Mucosa of gallbladder (tissue), 1 donor: ENCODE measurements around the gene ZCCHC24. TPM values are rescaled to one million over a fixed set of nuclear protein-coding genes. Genes with fewer than 3 reads are reported as not detected.

Experiments
- DNase-seq: peaks from one replicate; pipeline ENCODE4 v3.0.0-alpha.2; 2020; ENCODE audit warnings: low spot score
- total RNA-seq: library from RNA; stranded (reverse); gene quantifications from one replicate; pipeline ENCODE4 v1.2.1, GENCODE V29; 2021
- donor health status: DM: no; HTN: no; CAD: no.

ZCCHC24 gene
- total RNA-seq, 1 donor from 2014 or later = 36.7 TPM

DNA sequence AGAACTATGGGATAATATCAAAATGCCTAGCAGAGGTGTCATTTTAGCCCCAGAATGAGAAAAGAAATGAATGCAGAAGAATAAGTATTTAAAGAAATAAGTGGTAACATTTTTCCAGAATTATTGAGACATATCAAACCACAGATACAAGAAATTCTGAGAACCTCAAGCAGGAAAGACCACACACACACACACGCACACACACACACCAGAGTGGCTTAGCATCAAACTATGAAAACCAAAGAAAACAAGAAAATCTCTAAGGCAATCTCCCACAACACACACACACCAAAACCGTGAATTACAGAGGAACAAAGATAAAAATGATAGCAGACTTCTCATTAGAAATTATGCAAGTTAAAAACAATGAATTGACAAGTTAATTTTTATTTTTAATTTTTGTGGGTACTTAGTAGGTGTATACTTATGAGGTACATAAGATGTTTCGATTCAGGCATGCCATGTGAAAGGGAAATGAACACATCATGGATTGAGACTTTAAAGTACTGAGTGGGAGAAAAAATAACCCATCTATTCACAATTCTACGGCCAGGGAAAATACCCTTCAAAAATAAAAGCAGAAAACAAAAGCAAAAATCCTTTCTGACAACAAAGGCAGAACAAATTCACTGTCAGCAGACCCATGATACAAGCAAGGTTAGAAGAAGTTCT lies 83.6 kb downstream of the ZCCHC24 start:
- no peak for DNase-seq

- no peak for DNase-seq
Measured at GRCh38 chr10:79360499-79361342, 84.7 kb downstream of the ZCCHC24 start.

DNA sequence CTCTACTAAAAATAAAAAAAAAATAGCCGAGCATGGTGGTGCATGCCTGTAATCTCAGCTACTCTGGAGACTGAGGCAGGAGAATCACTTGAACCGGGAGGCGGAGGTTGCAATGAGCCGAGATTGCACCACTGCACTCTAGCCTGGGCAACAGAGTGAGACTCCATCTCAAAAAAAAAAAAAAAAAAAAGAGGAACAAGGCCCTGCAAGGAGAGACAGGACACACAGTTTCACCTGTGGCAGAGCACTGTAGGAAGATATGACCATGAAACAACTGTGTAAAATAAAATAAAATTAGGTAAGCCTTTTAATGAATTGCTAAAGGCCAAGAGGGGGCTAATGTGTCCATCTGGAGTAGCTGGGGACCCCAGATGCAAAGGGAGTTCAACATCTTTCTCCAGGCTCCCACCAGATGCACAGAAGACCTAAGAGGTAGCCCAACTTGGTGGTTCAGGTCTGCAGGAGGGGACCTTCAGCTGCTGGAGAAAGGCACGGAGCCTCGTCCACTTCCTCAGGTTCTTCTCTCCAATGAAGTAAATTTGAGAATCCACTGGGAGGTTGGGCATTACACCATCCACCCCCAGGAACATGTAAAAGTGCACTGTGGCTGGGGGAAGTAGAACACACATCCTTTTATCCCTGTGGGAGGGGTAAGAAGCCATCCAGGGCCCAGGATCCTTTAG lies 85.5 kb downstream of the ZCCHC24 start:
- DNase-seq = peak; percentile 6

DNA sequence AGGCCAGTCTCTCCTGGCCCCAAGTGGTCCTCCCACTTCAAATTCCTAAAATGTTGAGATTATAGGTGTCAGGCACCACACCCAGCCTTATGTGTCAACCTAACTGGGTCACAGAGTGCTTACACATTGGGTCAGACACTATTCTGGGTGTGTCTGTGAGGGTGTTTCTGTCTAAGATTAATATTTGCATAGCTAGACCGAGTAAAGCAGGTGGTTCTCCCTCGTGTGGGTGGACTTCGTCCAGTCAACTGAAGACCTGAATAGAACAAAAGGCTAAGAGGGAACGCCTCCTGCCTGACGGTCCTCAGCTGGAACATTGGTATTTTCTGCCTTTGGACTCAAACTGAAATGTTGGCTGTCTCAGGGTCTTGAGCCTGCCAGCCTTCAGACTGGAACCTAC lies 86.6 kb downstream of the ZCCHC24 start:
- peak; percentile 76 for DNase-seq

DNA sequence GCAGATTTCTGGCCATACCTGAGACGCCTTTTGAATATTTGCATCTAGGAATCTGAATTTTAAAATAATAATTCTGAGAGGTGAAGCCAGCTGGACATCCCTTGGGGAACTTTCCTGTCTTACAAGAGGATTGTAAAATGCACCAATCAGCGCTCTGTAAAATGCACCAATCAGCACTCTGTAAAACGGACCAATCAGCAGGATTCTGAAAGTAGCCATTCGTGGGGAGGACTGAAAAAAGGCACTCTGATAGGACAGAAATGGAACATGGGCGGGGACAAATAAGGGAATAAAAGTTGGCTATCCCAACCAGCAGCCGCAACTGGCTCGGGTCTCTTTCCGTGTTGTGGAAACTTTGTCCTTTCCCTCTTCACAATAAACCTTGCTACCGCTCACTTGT lies 88.2 kb downstream of the ZCCHC24 start:
- peak; percentile 3 for DNase-seq

GRCh38 chr10:79356104-79356503 lies 89.3 kb downstream of the ZCCHC24 start:
- peak; percentile 9 for DNase-seq

GRCh38 chr10:79355420-79356017 lies 89.9 kb downstream of the ZCCHC24 start:
- DNase-seq = peak; percentile 2

GRCh38 chr10:79354615-79355014 lies 90.8 kb downstream of the ZCCHC24 start:
- DNase-seq = peak; percentile 4

GRCh38 chr10:79354141-79354540 lies 91.3 kb downstream of the ZCCHC24 start:
- DNase-seq = no peak

GRCh38 chr10:79353726-79354125 lies 91.7 kb downstream of the ZCCHC24 start:
- peak; percentile 9 for DNase-seq

DNA sequence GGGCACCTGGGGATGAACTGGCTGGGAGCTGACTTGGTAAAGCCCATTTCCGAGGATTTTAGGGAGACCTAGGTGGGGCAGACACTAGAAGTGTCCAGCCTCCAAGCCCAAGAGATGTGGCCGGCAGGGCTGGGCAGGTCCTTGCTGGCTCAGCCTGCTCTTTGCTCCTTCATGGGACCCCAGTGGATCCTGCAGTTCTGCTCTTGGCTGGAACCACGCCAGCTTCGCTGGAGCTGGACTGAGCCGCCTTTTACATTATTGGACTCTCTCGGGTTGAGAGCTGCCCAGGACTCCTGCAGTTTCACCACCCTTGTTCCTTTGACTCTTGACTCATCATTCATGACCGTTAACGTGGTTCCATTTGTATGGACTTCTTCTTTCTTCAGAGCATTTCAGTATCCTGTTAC lies 92.4 kb downstream of the ZCCHC24 start:
- DNase-seq = peak; percentile 8

- peak; percentile 5 for DNase-seq
Measured at GRCh38 chr10:79352035-79352877, 93.2 kb downstream of the ZCCHC24 start.

- DNase-seq = peak; percentile 8
Measured at GRCh38 chr10:79351332-79351731, 94.1 kb downstream of the ZCCHC24 start.

DNA sequence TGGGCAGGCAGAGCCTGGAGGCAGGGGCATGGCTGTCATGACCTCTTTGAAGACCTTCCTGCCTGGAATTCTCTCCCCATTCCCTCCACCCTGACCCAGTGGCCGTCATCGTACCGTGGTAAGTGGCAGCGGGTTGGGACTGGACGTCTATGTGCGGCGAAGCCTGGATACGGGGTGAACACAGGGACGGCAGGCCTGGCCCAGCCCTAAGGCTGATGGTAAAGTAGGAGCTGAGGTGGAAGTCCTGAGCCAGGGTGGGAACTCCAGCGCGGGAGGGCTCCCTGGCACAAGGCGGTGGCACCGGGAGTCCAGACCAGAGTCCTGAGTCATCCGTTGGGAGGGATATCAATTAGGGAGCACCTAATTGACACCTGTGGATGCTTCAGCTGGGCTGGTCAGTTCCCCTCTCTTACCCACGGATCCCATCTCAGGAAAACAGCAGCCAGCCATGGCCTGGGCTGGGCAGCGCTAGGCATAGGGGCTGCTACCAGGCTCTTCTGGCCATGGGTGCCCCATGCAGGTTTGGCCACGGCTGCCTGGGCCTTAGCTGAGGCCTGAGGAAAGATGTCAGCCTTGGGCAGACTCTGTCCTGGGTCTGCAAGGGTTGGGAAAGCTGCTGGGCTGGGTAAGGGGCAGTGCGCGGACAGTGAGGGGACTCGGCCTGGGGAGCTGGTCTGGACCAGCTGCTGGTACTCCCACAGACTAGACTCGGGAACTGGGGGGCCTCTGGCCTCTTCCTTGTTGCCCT lies 94.8 kb downstream of the ZCCHC24 start:
- peak; percentile 7 for DNase-seq

- DNase-seq = peak; percentile 9
Measured at GRCh38 chr10:79349766-79350406, 95.5 kb downstream of the ZCCHC24 start.

DNA sequence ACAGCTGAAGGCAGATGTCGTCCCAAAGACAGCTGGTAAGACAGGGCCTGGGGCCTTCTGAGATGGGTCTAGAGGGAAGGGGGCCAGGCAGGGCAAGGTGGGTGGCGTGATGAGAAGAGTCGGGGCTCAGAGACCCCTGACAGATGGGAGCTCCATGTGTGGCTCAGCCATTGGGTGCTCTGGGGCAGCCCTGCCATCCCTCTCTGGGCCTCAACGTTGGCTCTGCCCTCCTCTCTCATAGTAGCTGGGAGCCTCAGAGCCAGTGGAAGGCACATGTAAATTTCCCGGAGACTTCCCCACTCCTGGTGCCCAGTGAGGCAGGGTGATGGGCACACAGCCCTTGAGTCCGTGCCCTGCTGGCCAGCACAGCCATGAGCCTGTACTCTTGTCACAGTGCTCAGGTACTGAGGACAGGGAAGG lies 96.3 kb downstream of the ZCCHC24 start:
- peak; percentile 9 for DNase-seq

- DNase-seq = no peak
Measured at GRCh38 chr10:79348640-79348988, 96.8 kb downstream of the ZCCHC24 start.

DNA sequence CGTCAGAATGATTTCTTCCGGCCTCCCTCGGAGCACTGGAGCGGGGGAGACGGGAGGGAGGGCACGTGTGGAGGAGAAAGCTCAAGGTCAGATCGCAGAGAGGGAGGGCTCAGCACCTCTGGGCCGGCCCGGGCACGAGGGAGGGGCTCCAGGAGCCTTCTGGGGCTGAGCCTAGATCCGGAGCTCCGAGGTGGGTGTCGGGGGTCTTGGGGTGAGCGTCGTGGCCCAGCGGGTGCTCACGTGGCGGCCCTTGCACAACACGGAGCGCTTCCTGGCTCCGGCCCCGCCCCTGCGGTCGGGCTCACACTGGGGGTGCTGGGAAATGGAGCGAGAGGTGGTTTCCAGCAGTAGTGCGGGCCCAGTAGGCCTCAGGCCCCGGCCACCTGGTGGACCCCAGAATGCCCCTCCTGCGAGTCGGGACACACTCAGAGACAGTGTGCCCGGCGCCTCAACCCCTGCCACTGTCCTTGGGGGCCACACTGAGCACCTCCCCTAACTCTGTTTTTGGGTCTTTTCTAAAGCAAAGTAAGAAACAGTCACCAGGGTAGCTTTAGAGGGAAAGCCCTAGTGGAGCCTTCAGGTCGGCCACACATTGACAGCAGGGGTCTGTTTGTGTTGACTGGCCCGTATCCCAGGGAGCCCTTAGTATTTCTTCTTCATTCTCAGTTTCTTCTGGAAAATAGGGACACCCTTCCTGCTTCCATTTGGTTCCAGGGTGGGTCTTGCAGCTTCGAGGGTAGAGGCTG lies 97.4 kb downstream of the ZCCHC24 start:
- DNase-seq = peak; percentile 63

DNA sequence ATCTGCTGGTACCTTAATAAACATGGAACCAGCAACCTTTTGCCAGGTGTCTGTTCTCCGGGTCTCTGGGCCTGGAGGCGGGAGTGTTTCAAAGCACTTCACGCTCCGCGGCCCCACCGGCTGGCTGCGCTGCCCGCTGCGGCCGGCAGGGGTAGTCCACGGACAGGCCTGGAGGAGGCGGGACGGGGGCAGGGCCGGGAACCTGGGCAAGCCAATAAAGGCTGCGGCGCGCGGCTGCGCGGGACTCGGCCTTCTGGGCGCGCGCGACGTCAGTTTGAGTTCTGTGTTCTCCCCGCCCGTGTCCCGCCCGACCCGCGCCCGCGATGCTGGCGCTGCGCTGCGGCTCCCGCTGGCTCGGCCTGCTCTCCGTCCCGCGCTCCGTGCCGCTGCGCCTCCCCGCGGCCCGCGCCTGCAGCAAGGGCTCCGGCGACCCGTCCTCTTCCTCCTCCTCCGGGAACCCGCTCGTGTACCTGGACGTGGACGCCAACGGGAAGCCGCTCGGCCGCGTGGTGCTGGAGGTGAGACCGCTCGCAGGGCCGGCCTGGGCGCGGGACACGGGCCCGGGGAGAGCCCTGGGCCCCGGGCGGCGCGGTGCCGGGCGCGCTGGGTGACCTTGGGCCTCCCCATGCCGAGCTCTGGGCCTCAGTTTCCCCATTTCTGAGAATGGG lies 98.1 kb downstream of the ZCCHC24 start, which contains the start of gene PPIF:
PPIF (plus strand) TSS at position 244 of the 668 bp plus-strand sequence; CDS start at position 324, 80 bp downstream.
- peak; percentile 95 for DNase-seq
